ENCODE measurements around the gene LSP1. TPM values are rescaled to one million over a fixed set of nuclear protein-coding genes. Genes with fewer than 3 reads are reported as not detected.
A peak's percentile ranks its signal among the peaks of the same experiment; 100 is the strongest.

LSP1 gene
- total and polyA plus RNA-seq, 10 donors: 136 to 422 (median 335) TPM

DNA sequence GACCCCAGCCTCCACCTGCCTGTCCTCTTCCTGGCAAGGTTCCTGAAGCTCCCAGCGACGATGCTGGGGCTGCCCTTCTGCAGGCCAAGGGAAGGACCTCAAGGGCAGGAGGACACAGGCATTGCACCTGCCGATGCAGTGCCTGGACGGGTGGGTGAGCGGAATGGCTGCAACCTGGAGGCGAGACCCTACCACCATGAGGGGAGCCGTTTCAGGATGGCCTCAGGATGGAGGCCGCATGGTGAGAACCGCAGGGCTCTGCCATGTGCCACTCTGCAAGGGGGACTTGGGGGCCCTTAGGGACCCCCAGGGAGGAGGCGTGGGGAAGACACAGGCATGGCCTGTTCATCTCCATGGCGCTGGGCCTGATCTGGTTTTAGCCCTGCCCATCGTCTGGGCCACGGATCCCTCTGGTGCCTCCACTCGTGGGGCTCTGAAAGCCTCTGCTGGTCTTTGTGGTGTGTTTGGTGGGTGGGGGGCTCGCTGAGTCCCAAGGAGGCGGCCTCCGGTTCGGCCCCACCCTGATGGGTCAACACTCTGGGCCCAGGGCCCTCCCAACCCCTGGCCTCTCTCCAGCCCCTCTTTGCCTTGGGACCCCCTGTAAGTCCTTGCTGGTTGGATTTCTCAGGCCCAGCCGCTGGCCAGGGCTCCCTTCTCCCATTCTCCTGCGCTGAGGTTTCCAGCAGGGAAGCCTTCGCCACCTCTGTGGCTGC lies 1.3 kb upstream of the LSP1 start:
- peaks cover 36 to 100% (median 77%) of the 10 kb centered on the region in 6 donors for H3K4me1 ChIP-seq
- WGBS, 5 donors: 86 to 94% (median 88%) methylated on average over 7 to 21 of the region's 21 CpGs
- peak; percentile 84 for DNase-seq

DNA sequence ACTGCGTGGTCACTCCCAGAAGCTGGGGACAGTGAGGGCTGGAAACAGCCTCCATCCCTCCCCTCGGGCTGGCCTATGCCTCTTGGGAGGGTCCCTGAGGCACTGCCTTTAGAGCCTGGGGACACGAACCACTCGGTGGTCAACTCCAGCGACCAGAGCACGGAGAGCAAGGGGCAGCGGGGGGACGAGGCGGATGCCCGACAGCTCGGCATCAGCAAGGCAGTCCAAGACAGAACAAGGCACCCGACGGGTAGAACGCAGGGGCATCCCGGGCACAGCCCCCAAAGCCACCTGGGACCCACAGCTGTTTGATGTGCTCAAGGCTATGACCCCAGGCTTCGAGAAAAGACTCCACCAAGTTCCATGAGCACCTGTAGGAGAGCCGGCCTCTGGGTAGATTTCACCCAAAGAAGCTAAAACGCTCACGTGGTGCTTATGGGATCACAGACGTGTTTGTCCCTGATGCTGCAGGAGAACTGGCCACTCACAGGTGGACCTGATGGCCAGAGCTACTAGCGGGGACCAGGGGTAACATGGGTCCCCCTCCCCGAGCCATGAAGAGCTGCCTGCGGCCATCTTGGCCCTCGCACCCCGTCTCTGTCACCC lies 510 bp upstream of the LSP1 start:
- intact Hi-C loops (cut with DNase I; ENCODE audit: low total_unique reads): no loop called here
- peak overlapping the region in 6 of 8 donors; percentile 57 to 74 (median 62) for H3K4me3 ChIP-seq
- no peak for TF ChIP-seq POLR2AphosphoS5 (IDR thresholded peaks at IDR 0.05)
- TF ChIP-seq, protein P1, sequence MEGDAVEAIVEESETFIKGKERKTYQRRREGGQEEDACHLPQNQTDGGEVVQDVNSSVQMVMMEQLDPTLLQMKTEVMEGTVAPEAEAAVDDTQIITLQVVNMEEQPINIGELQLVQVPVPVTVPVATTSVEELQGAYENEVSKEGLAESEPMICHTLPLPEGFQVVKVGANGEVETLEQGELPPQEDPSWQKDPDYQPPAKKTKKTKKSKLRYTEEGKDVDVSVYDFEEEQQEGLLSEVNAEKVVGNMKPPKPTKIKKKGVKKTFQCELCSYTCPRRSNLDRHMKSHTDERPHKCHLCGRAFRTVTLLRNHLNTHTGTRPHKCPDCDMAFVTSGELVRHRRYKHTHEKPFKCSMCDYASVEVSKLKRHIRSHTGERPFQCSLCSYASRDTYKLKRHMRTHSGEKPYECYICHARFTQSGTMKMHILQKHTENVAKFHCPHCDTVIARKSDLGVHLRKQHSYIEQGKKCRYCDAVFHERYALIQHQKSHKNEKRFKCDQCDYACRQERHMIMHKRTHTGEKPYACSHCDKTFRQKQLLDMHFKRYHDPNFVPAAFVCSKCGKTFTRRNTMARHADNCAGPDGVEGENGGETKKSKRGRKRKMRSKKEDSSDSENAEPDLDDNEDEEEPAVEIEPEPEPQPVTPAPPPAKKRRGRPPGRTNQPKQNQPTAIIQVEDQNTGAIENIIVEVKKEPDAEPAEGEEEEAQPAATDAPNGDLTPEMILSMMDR (IDR thresholded peaks at IDR 0.05 in 8 of 11, conservative IDR thresholded peaks at IDR 0.05 in 3 of 11): no peak
- TF ChIP-seq POLR2A (IDR thresholded peaks at IDR 0.05): no peak
- H3K4me1 ChIP-seq: peaks cover 43 to 100% (median 81%) of the 10 kb centered on the region in 6 donors
- no peaks in the 10 kb centered on the region for H3K9me3 ChIP-seq
- 59 to 72% (median 64%) methylated on average over 20 to 25 of the region's 25 CpGs for WGBS, 5 donors
- H3K27me3 ChIP-seq (replicated peaks in 1 of 7): no peaks in the 10 kb centered on the region
- peaks cover 0 to 19% (median 0%) of the 10 kb centered on the region in 6 donors for H3K36me3 ChIP-seq
- DNase-seq: peak; percentile 86
- H3K27ac ChIP-seq: peak overlapping the region; percentile 79 to 94 (median 92)

More for the DNA sequence above, 1.3 kb upstream of the LSP1 start:
- peak overlapping the region in 1 of 8 donors; percentile 71 for H3K4me3 ChIP-seq
- peak overlapping the region; percentile 79 to 94 (median 92) for H3K27ac ChIP-seq
- intact Hi-C loops (cut with DNase I; ENCODE audit: low total_unique reads): no loop called here
- H3K27me3 ChIP-seq (replicated peaks in 1 of 7): no peaks in the 10 kb centered on the region
- peaks cover 0 to 12% (median 0%) of the 10 kb centered on the region in 6 donors for H3K36me3 ChIP-seq
- no peak for TF ChIP-seq POLR2A (IDR thresholded peaks at IDR 0.05)
- TF ChIP-seq, protein P1 (IDR thresholded peaks at IDR 0.05 in 8 of 11, conservative IDR thresholded peaks at IDR 0.05 in 3 of 11): no peak
- TF ChIP-seq POLR2AphosphoS5 (IDR thresholded peaks at IDR 0.05): no peak
- no peaks in the 10 kb centered on the region for H3K9me3 ChIP-seq

DNA sequence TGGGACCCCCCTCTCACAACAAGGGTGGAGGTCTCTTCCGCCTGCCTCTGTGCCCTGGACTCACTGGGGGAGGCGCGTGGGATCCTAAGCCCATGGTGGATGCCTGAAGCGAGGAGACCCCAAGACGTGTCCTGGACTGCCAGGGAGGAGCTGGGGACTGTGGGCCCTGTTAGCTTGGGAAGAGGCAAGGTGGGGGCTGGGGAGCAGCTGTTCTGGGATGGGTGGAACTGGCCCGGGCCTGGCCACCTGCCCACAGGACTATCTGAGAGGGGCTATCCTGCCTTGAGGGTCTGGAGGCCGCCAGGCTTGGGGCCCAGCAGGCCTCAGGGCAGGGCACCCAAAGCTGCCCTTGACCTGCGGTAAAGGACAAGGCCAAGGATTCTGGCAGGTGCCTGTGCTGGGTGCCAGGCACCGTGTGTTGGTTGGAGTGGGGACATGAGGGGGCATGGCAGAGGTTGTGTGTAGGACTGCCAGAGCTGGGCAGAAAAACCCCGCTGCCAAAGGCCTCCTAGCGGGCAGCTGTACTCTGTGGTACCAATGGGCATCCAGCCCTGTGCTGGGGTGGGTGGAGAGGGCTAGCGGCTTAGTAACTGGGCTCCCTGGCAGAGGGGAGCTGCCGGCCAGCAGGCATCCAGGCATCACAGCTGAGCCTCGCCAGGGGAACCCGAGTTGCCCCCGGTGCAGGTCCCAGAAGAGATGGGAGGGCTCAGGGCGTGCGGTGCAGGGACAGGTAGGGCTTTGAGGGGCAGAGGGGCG lies 670 bp downstream of the LSP1 start:
- Histone ChIP-seq H3K27ac (peak overlapping the region; percentile 79 to 94 (median 92)), H3K36me3 (peaks cover 0 to 31% (median 0%) of the 10 kb centered on the region in 6 donors), H3K9me3 (no peaks in the 10 kb centered on the region), H3K27me3 (replicated peaks in 1 of 7) (no peaks in the 10 kb centered on the region), H3K4me1 (peaks cover 45 to 100% (median 84%) of the 10 kb centered on the region in 6 donors), H3K4me3 (peak overlapping the region; percentile 56 to 74 (median 59))
- 45 to 70% (median 63%) methylated on average over 11 to 19 of the region's 19 CpGs for WGBS, 5 donors
- TF ChIP-seq POLR2AphosphoS5 (IDR thresholded peaks at IDR 0.05) (peak in 1 of 3 donors; percentile 7), POLR2A (IDR thresholded peaks at IDR 0.05) (no peak)
- TF ChIP-seq, protein P1 (IDR thresholded peaks at IDR 0.05 in 8 of 11, conservative IDR thresholded peaks at IDR 0.05 in 3 of 11): peak in 1 of 11 experiments; percentile 6
- intact Hi-C loops (cut with DNase I; ENCODE audit: low total_unique reads): no loop called here
- DNase-seq: peak; percentile 87
